Daoy (cell line): ENCODE data around the gene KCNN1. TPM values are rescaled to one million over a fixed set of nuclear protein-coding genes. Genes with fewer than 3 reads are reported as not detected.
"Not testable (repeated sequence)": the region's sequence is repeated elsewhere in the genome, so short reads cannot be mapped to it uniquely, and the experiment has no call there.

Experiments
- DNase-seq: peaks from one replicate; pipeline ENCODE4 v3.0.0-alpha.2; 2015; ENCODE audit warnings: low read depth
- total RNA-seq: library from RNA; depleted of rRNA; stranded (reverse); fragments of >200 nt; shearing (Covaris generic); gene quantifications from 2 replicates; pipeline ENCODE4 v1.2.3, GENCODE V29; 2014; rRNA removed

KCNN1 gene
- total RNA-seq, result 0.06 TPM in 1 of 2 replicates, not detected in the other

- no peak for DNase-seq
Measured at GRCh38 chr19:17966550-17967256, at the start of gene KCNN1. Gene KCNN1 (plus strand): TSS chr19:17967107. CDS start chr19:17973889, 6,782 bp downstream.

GRCh38 chr19:17918151-17918550, 48.8 kb upstream of the KCNN1 start:
- DNase-seq, result not testable (repeated sequence)

- DNase-seq, result not testable (repeated sequence)
Measured at GRCh38 chr19:17919122-17919521, 47.8 kb upstream of the KCNN1 start.

DNA sequence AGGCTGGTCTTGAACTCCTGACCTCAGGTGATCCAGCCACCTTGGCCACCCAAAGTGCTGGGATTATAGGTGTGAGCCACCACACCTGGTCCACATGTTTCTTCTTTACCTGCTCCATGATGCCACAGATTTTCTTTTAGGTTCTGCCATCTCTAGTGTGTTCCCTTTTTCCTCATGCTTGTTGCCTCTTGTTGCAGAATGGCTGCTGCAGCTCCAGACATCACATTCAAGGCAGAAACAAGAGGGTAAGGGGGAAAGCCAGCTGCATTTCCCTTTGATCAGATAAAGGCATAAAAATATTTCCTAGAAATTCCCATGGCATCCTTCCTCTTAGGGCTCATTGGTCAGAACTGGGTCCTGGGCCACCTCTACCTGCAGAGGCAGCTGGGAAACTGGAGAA, 46.4 kb upstream of the KCNN1 start:
- no peak for DNase-seq

DNA sequence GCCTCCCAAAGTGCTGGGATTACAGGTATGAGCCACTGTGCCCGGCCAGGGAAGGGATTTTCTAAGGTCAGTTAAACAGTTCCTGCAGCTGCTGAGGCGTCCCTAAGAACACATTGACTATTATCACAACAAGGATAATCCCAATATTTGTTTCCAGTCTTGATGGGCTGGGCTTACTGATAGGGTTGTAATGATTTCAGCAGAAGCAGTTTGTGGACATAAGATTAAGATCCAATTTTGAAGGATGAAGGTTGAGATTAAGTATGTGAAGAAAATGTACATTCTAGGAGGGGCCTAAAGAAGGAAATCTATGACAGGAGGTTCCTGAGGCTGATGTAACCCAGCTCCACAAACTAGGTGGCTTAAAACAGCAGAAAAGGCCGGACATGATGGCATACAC, 44.8 kb upstream of the KCNN1 start:
- DNase-seq, result no peak

- DNase-seq, result no peak
Measured at GRCh38 chr19:17926044-17926443, 40.9 kb upstream of the KCNN1 start.

GRCh38 chr19:17929056-17929455, 37.9 kb upstream of the KCNN1 start:
- DNase-seq, result no peak

GRCh38 chr19:17931532-17932191, 35.2 kb upstream of the KCNN1 start:
- peak; percentile 57 for DNase-seq

DNA sequence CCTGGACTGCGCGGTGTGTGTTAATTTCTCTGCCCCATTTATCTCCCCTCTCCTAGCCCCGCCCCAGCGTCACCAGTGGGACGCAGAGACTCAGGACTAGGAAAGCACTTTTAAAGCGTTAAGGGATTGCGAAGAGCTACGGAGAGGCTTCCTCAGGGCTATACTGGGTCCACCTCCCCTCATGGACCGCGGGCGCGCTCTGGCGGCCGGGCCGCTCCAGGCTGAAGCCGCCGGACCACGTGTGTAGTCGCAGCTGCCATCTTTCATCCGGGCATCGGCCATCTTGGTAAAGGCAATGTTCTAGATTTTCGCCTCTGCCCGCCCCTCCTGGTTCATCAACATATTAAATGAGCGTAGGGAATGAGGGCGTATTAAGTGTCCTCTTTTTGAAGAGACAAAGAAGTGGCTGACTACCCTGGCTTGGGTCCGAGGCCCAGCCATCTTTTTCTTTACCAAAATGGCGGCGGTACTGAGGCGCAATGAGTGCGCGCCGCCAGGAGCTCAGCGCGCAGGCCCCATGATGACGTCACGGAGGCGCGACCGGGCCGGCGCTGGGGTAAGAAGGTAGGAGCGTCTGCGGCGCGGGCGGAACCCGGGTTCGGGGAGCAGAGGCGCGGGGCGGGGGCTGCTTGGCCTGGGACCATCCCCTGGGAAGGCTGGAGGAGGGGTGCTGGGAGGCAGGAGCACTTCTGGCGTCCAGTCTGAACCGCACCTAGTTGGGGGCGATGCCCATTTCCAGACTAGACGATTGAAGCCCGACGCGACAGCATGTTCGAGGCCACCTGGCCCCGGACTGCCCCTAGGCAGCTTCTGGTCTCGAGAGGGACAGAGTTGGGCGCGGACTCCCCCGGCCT, 34.2 kb upstream of the KCNN1 start, which contains the start of gene CCDC124:
CCDC124 (plus strand) TSS at position 531 of the 854 bp plus-strand sequence. CDS start 3,406 bp downstream, outside the sequence.
- peak; percentile 96 for DNase-seq

DNA sequence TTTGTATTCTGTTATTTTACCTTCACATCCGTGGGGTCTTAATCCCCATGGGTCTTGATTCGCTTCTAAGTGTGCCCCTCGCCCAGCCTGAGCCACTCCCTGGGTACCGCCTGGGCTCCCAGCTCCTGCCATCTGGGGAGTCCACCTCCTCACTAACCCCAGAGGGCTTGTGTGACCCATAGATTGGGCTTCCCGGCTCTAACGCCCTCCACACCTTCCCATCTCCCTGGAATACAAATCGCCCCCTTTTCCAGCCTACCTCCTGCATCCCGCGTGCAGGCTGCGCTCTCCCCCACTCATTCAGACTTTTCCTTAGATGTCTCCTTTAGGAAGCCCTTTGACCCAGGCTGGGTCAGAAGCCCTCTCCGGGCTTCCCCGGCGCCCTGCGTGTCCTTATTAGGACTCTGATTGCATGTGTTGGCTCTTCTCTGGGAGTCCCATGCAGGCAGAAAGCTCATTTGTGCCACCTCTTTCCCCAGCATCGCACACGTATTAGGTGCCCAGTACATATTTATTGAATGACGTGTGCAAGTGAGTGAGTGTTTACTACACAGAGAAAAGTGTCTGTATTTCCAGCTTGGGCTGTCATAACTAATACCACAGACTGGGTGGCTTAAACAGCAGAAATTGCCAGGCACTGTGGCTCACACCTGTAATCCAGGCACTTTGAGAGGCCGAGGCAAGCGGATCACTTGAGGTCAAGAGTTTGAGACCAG, 33.3 kb upstream of the KCNN1 start:
- no peak for DNase-seq

GRCh38 chr19:17936379-17936778, 30.5 kb upstream of the KCNN1 start:
- DNase-seq, result no peak

GRCh38 chr19:17937371-17937900, 29.5 kb upstream of the KCNN1 start:
- DNase-seq, result no peak

DNA sequence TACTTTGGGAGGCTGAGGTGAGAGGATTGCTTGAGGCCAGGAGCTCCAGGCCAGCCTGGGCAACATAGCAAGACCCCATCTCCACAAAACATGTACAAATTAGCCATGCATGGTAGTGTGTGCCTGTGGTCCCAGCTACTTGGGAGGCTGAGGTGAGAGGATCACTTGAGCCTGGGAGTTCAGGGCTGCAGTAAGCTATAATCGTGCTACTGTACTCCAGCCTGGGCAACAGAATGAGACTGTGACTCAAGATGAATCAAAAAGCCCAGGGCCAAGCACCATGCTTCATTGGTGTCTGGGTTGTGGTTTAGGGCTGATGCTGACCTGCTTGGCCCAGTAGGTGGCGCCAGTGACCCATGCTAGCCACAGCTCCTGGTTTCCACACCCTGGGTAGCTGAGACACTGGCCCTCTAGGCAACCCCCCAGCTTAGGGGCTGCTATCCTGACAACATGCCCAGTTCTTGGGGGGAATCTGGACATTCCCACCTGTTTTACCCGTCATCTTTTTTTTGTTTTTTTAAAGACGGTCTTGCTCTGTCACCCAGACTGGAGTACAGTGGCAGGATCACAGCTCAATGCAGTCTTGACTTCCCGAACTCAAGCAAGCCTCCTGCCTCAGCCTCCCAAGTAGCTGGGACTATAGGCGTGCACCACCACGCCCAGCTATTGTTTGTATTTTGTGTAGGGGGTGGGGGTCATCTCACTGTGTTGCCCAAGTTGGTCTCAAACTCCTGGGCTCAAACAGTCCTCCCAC, 28.6 kb upstream of the KCNN1 start:
- DNase-seq, result peak; percentile 94

GRCh38 chr19:17942181-17942580, 24.7 kb upstream of the KCNN1 start:
- no peak for DNase-seq

DNA sequence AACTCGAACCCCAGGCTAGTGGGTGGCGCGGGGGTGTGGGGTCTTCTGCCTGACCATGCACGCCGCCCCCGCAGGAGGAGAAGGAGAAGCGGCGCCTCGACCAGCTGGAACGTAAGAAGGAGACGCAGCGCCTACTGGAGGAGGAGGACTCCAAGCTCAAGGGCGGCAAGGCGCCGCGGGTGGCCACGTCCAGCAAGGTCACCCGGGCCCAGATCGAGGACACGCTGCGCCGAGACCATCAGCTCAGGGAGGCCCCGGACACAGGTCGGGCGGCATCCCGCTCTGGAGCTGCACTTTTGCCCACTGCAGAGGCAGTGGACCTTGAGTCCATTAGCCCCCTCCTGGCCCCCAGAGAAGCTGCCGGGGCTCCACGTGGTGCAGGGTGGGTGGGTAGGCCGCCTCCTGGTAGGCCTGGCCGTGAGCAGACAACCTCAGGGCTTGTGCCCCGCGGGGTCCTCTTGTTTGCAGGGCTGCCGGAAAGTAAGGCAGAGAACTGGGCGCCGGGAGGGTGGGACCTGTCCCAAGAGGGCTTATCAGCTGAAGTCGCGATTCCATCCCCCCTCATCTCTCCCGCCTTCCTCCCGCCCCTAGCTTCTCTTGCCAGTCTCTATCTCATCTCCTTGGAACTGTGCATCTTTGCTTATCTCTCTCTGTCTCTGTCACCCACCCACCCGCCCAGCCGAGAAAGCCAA, 24.2 kb upstream of the KCNN1 start:
- DNase-seq, result no peak

DNA sequence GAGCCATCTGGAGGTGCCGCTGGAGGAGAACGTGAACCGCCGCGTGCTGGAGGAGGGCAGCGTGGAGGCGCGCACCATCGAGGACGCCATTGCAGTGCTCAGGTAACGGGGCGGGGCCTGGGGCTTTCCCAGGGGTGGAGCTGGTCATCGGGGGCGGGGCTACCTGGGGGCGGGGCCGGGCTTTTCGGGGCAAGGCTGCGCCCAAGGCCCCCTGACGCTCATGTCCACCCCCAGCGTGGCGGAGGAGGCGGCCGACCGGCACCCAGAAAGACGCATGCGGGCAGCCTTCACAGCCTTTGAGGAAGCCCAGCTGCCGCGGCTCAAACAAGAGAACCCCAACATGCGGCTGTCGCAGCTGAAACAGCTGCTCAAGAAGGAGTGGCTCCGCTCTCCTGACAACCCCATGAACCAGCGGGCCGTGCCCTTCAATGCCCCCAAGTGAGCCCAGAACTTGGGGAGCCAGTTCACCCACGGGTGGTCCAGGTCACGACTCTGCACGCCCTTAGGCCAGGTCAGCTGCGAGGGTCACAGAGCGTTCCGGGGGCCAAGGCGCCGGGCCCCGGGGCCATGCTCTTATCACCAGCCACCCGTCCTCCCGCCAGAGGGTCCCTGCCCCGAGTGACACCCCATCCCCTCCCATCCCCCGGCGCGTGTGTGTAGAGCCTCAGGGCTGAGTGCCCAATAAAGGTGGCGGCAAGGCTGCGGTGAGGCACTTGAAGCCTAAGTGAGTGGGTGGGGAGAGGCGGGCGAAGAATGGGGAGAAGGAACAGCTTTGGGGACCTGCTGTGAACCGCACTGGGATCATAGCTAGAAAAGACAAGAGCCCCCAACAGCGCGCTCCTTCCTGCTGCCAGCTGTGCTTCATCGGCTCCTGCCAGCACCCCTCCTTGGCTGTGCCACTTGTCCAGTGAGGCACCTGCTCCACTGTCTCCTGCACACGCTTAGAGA, 23.4 kb upstream of the KCNN1 start:
- no peak for DNase-seq

GRCh38 chr19:17944301-17944700, 22.6 kb upstream of the KCNN1 start:
- DNase-seq, result peak; percentile 67

GRCh38 chr19:17946965-17947784, 19.7 kb upstream of the KCNN1 start:
- DNase-seq, result no peak
